Measurements from ENCODE around the gene STAT5B. TPM values are rescaled to one million over a fixed set of nuclear protein-coding genes. Genes with fewer than 3 reads are reported as not detected.
"Not testable (repeated sequence)": the region's sequence is repeated elsewhere in the genome, so short reads cannot be mapped to it uniquely, and the experiment has no call there.

The STAT5B gene
- polyA plus RNA-seq, 4 donors: 13.4 to 53.6 (median 20.1) TPM

GRCh38 chr17:42192189-42193126 lies 83.7 kb downstream of the STAT5B start:
- WGBS, 3 donors: 93 to 94% (median 94%) methylated on average over 21 to 23 of the region's 23 CpGs

GRCh38 chr17:42191275-42191608 lies 84.9 kb downstream of the STAT5B start:
- Histone ChIP-seq H3K27ac (ENCODE audit: low read depth in 1 of 3, low read length in 2 of 3) (no peak overlapping the region), H3K36me3 (ENCODE audit: control insufficient read depth in 3 of 3, insufficient read depth in 2 of 3, low read depth in 1 of 3, low read length in 3 of 3) (peaks cover 0 to 26% (median 0%) of the 10 kb centered on the region in 3 donors), H3K9me3 (ENCODE audit: control insufficient read depth in 2 of 2, insufficient read depth in 1 of 2, low read depth in 1 of 2, low read length in 1 of 2) (no peaks in the 10 kb centered on the region), H3K4me3 (ENCODE audit: low read depth in 1 of 3, low read length in 3 of 3) (no peak overlapping the region), H3K4me1 (ENCODE audit: control insufficient read depth in 3 of 3, insufficient read depth in 2 of 3, low read depth in 1 of 3, low read length in 2 of 3) (peaks cover 0 to 10% (median 5%) of the 10 kb centered on the region in 3 donors), H3K27me3 (ENCODE audit: control insufficient read depth in 3 of 3, insufficient read depth in 3 of 3, low read length in 3 of 3) (no peaks in the 10 kb centered on the region)
- WGBS, 3 donors: 93 to 100% (median 94%) methylated on average over 5 of the region's 5 CpGs
- FAIRE-seq (no peak), DNase-seq (no peak)

More at GRCh38 chr17:42192189-42193126, 83.7 kb downstream of the STAT5B start:
- FAIRE-seq: no peak
- H3K27me3 ChIP-seq (ENCODE audit: control insufficient read depth in 3 of 3, insufficient read depth in 3 of 3, low read length in 3 of 3): no peaks in the 10 kb centered on the region
- H3K4me1 ChIP-seq (ENCODE audit: control insufficient read depth in 3 of 3, insufficient read depth in 2 of 3, low read depth in 1 of 3, low read length in 2 of 3): peaks cover 0 to 10% (median 5%) of the 10 kb centered on the region in 3 donors
- H3K27ac ChIP-seq (ENCODE audit: low read depth in 1 of 3, low read length in 2 of 3): no peak overlapping the region
- H3K9me3 ChIP-seq (ENCODE audit: control insufficient read depth in 2 of 2, insufficient read depth in 1 of 2, low read depth in 1 of 2, low read length in 1 of 2): no peaks in the 10 kb centered on the region
- H3K36me3 ChIP-seq (ENCODE audit: control insufficient read depth in 3 of 3, insufficient read depth in 2 of 3, low read depth in 1 of 3, low read length in 3 of 3): peaks cover 0 to 26% (median 0%) of the 10 kb centered on the region in 3 donors
- no peak overlapping the region for H3K4me3 ChIP-seq (ENCODE audit: low read depth in 1 of 3, low read length in 3 of 3)
- DNase-seq: no peak

- Histone ChIP-seq H3K4me1 (ENCODE audit: control insufficient read depth in 3 of 3, insufficient read depth in 2 of 3, low read depth in 1 of 3, low read length in 2 of 3) (peaks cover 0 to 10% (median 5%) of the 10 kb centered on the region in 3 donors), H3K4me3 (ENCODE audit: low read depth in 1 of 3, low read length in 3 of 3) (no peak overlapping the region), H3K27ac (ENCODE audit: low read depth in 1 of 3, low read length in 2 of 3) (no peak overlapping the region), H3K36me3 (ENCODE audit: control insufficient read depth in 3 of 3, insufficient read depth in 2 of 3, low read depth in 1 of 3, low read length in 3 of 3) (peaks cover 0 to 26% (median 0%) of the 10 kb centered on the region in 3 donors), H3K27me3 (ENCODE audit: control insufficient read depth in 3 of 3, insufficient read depth in 3 of 3, low read length in 3 of 3) (peaks cover 0 to 3% (median 0%) of the 10 kb centered on the region in 3 donors), H3K9me3 (ENCODE audit: control insufficient read depth in 2 of 2, insufficient read depth in 1 of 2, low read depth in 1 of 2, low read length in 1 of 2) (no peaks in the 10 kb centered on the region)
- DNase-seq (no peak), FAIRE-seq (no peak)
- 82 to 89% (median 87%) methylated on average over 17 of the region's 17 CpGs for WGBS, 3 donors
Measured at GRCh38 chr17:42190491-42191274, 85.5 kb downstream of the STAT5B start.

GRCh38 chr17:42189651-42189965 lies 86.6 kb downstream of the STAT5B start:
- Histone ChIP-seq H3K27me3 (ENCODE audit: control insufficient read depth in 3 of 3, insufficient read depth in 3 of 3, low read length in 3 of 3) (peaks cover 0 to 4% (median 0%) of the 10 kb centered on the region in 3 donors), H3K9me3 (ENCODE audit: control insufficient read depth in 2 of 2, insufficient read depth in 1 of 2, low read depth in 1 of 2, low read length in 1 of 2) (no peaks in the 10 kb centered on the region), H3K4me3 (ENCODE audit: low read depth in 1 of 3, low read length in 3 of 3) (no peak overlapping the region), H3K4me1 (ENCODE audit: control insufficient read depth in 3 of 3, insufficient read depth in 2 of 3, low read depth in 1 of 3, low read length in 2 of 3) (peaks cover 0 to 19% (median 8%) of the 10 kb centered on the region in 3 donors), H3K36me3 (ENCODE audit: control insufficient read depth in 3 of 3, insufficient read depth in 2 of 3, low read depth in 1 of 3, low read length in 3 of 3) (peaks cover 0 to 26% (median 0%) of the 10 kb centered on the region in 3 donors), H3K27ac (ENCODE audit: low read depth in 1 of 3, low read length in 2 of 3) (no peak overlapping the region)
- no peak for DNase-seq
- WGBS, 3 donors: 82 to 85% (median 83%) methylated on average over 9 to 11 of the region's 11 CpGs
- no peak for FAIRE-seq

DNA sequence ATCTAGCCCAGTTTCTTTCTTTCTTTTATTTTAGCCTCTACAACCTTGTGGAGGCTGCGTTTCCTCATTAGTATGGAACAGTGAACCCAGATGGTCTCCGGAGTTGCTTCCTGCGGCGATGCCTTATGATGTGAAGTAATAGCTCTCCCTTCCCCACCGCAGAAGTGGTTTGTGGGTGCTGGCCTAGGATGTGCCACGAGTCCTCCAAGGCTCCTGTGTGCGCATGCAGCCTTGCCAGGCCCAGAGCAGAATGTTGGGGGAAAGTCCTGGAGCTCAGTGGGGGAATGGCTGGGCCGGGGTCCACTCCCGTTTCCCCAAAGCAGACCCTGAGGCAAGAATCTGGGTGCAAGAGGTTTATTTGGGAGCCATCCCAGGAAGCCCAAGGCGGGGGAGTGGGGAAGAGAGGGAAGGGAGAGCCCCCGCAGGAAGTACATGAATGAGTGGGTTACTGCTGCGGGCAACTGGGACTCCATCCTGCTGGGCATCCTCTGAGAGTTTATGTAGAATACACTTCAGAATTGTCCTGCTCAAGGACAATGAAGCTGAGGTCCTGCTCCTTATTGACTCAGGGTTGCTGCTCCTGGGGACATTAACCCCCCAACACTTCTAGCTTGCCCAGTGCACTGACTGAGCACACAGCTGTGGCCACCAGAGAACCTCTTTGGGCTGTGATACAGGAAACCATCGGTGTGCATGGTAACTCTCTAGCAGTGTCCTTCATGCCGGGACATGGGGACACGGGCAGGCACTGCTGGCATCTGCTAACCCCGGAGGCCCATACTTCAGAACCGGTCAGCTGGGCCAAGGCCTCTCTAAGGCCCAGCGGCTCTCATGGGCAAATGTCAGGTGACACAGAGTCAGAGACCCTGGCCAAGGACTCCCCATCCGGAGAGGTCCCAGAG lies 87.2 kb downstream of the STAT5B start:
- Histone ChIP-seq H3K27me3 (ENCODE audit: control insufficient read depth in 3 of 3, insufficient read depth in 3 of 3, low read length in 3 of 3) (peaks cover 0 to 4% (median 0%) of the 10 kb centered on the region in 3 donors), H3K4me1 (ENCODE audit: control insufficient read depth in 3 of 3, insufficient read depth in 2 of 3, low read depth in 1 of 3, low read length in 2 of 3) (peaks cover 0 to 24% (median 11%) of the 10 kb centered on the region in 3 donors), H3K36me3 (ENCODE audit: control insufficient read depth in 3 of 3, insufficient read depth in 2 of 3, low read depth in 1 of 3, low read length in 3 of 3) (peaks cover 0 to 26% (median 0%) of the 10 kb centered on the region in 3 donors), H3K9me3 (ENCODE audit: control insufficient read depth in 2 of 2, insufficient read depth in 1 of 2, low read depth in 1 of 2, low read length in 1 of 2) (no peaks in the 10 kb centered on the region), H3K27ac (ENCODE audit: low read depth in 1 of 3, low read length in 2 of 3) (no peak overlapping the region), H3K4me3 (ENCODE audit: low read depth in 1 of 3, low read length in 3 of 3) (no peak overlapping the region)
- 84 to 92% (median 89%) methylated on average over 18 to 19 of the region's 19 CpGs for WGBS, 3 donors
- no peak for FAIRE-seq
- DNase-seq: no peak

GRCh38 chr17:42187833-42188232 lies 88.4 kb downstream of the STAT5B start:
- DNase-seq (no peak), FAIRE-seq (no peak)
- peaks cover 0 to 25% (median 10%) of the 10 kb centered on the region in 3 donors for H3K4me1 ChIP-seq (ENCODE audit: control insufficient read depth in 3 of 3, insufficient read depth in 2 of 3, low read depth in 1 of 3, low read length in 2 of 3)
- no peak overlapping the region for H3K4me3 ChIP-seq (ENCODE audit: low read depth in 1 of 3, low read length in 3 of 3)
- 65 to 78% (median 70%) methylated on average over 2 of the region's 2 CpGs for WGBS, 3 donors
- H3K9me3 ChIP-seq (ENCODE audit: control insufficient read depth in 2 of 2, insufficient read depth in 1 of 2, low read depth in 1 of 2, low read length in 1 of 2): no peaks in the 10 kb centered on the region
- peaks cover 0 to 22% (median 0%) of the 10 kb centered on the region in 3 donors for H3K36me3 ChIP-seq (ENCODE audit: control insufficient read depth in 3 of 3, insufficient read depth in 2 of 3, low read depth in 1 of 3, low read length in 3 of 3)
- peaks cover 0 to 4% (median 0%) of the 10 kb centered on the region in 3 donors for H3K27me3 ChIP-seq (ENCODE audit: control insufficient read depth in 3 of 3, insufficient read depth in 3 of 3, low read length in 3 of 3)
- H3K27ac ChIP-seq (ENCODE audit: low read depth in 1 of 3, low read length in 2 of 3): no peak overlapping the region

DNA sequence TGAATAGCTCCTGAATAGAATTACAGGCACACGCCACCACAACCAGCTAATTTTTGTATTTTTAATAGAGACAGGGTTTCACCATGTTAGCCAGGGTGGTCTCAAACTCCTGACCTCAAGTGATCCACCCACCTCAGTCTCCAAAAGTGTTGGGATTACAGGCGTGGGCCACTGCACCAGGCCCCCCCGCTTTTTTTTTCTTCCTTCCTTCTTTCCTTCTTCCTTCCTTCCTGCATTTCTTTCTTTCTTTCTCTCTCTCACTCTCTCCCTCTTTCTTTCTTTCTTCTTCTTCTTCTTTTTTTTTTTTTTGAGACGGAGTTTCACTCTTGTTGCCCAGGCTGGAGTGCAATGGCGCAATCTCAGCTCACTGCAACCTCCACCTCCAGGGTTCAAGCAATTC lies 90.0 kb downstream of the STAT5B start:
- DNase-seq; FAIRE-seq; H3K4me3 ChIP-seq (ENCODE audit: low read depth in 1 of 3, low read length in 3 of 3); H3K27ac ChIP-seq (ENCODE audit: low read depth in 1 of 3, low read length in 2 of 3); H3K9me3 ChIP-seq (ENCODE audit: control insufficient read depth in 2 of 2, insufficient read depth in 1 of 2, low read depth in 1 of 2, low read length in 1 of 2): not testable (repeated sequence)
- 84 to 95% (median 91%) methylated on average over 4 to 5 of the region's 5 CpGs for WGBS, 3 donors
- peaks cover 0 to 37% (median 11%) of the 10 kb centered on the region in 3 donors for H3K4me1 ChIP-seq (ENCODE audit: control insufficient read depth in 3 of 3, insufficient read depth in 2 of 3, low read depth in 1 of 3, low read length in 2 of 3)
- H3K36me3 ChIP-seq (ENCODE audit: control insufficient read depth in 3 of 3, insufficient read depth in 2 of 3, low read depth in 1 of 3, low read length in 3 of 3): peaks cover 0 to 14% (median 0%) of the 10 kb centered on the region in 3 donors
- peaks cover 0 to 13% (median 0%) of the 10 kb centered on the region in 3 donors for H3K27me3 ChIP-seq (ENCODE audit: control insufficient read depth in 3 of 3, insufficient read depth in 3 of 3, low read length in 3 of 3)

Data from small intestine (tissue), 7 donors.